GM23338 (cell line): ENCODE measurements around the gene HOXA9. TPM values are rescaled to one million over a fixed set of nuclear protein-coding genes. Genes with fewer than 3 reads are reported as not detected.

Source experiments
- ATAC-seq: fragments of 200-7000 bp; cut with Tn5 transposase; 3 replicates; pipeline ENCODE4 v1.9.1; 2020
- DNase-seq: peaks from one replicate; pipeline ENCODE4 v3.0.0-alpha.2; 2015; ENCODE audit warnings: low spot score
- H2AFZ ChIP-seq: fragments of 200-600 bp; sonication (generic); 2 replicates; pipeline ENCODE4 v1.8.0; 2016; ENCODE audit warnings: antibody characterized with exemption, mild to moderate bottlenecking, moderate library complexity
- H3F3A ChIP-seq: fragments of 200-600 bp; sonication (generic); replicated peaks from 2 replicates; pipeline ENCODE4 v1.8.0; 2017; ENCODE audit warnings: antibody characterized with exemption, mixed run types, low read depth
- H3K27ac ChIP-seq: fragments of 200-600 bp; sonication (generic); 2 replicates; pipeline ENCODE4 v1.6.1; 2016; ENCODE audit warnings: low read depth
- H3K27me3 ChIP-seq: fragments of 200-600 bp; sonication (generic); 2 replicates; pipeline ENCODE4 v1.8.0; 2016; ENCODE audit warnings: mild to moderate bottlenecking, mixed run types, moderate library complexity; ENCODE audit not compliant: insufficient read depth
- H3K36me3 ChIP-seq: fragments of 200-600 bp; sonication (generic); 2 replicates; pipeline ENCODE4 v1.8.0; 2016; ENCODE audit warnings: mild to moderate bottlenecking; ENCODE audit not compliant: insufficient read depth
- H3K4me1 ChIP-seq: fragments of 200-600 bp; sonication (generic); 2 replicates; pipeline ENCODE4 v1.8.0; 2016; ENCODE audit warnings: mild to moderate bottlenecking, moderate library complexity; ENCODE audit not compliant: insufficient read depth
- H3K4me2 ChIP-seq: fragments of 200-600 bp; sonication (generic); 2 replicates; pipeline ENCODE4 v1.7.1; 2017; ENCODE audit warnings: mixed run types
- H3K4me3 ChIP-seq: fragments of 200-600 bp; sonication (generic); 2 replicates; pipeline ENCODE4 v1.6.1; 2016; ENCODE audit warnings: mixed run types
- H3K79me2 ChIP-seq: fragments of 200-600 bp; sonication (generic); replicated peaks from 2 replicates; pipeline ENCODE4 v1.8.0; 2017; ENCODE audit warnings: mild to moderate bottlenecking; ENCODE audit not compliant: insufficient read depth
- H3K9me2 ChIP-seq: fragments of 200-600 bp; sonication (generic); 2 replicates; pipeline ENCODE4 v1.8.0; 2017; ENCODE audit not compliant: insufficient read depth
- H4K20me1 ChIP-seq: fragments of 200-600 bp; sonication (generic); replicated peaks from 2 replicates; pipeline ENCODE4 v1.8.0; 2017; ENCODE audit warnings: mild to moderate bottlenecking; ENCODE audit not compliant: insufficient read depth
- H3K27ac Mint-ChIP-seq: 2 replicates; pipeline ENCODE4 v1.8.0; 2020; ENCODE audit warnings: inconsistent platforms, mild to moderate bottlenecking, moderate library complexity, mixed read lengths
- H3K27me3 Mint-ChIP-seq: 3 replicates; pipeline ENCODE4 v1.8.0; 2022; ENCODE audit warnings: low read depth, mild to moderate bottlenecking, moderate library complexity, mixed read lengths, inconsistent platforms; ENCODE audit not compliant: insufficient read depth, poor library complexity
- H3K36me3 Mint-ChIP-seq: 3 replicates; pipeline ENCODE4 v1.8.0; 2021; ENCODE audit warnings: low read depth, mild to moderate bottlenecking, inconsistent platforms, moderate library complexity, mixed read lengths
- H3K4me1 Mint-ChIP-seq: 3 replicates; pipeline ENCODE4 v1.8.0; 2020; ENCODE audit warnings: mild to moderate bottlenecking, inconsistent platforms, mixed read lengths
- H3K4me3 Mint-ChIP-seq: 3 replicates; pipeline ENCODE4 v1.8.0; 2021; ENCODE audit warnings: moderate library complexity, mild to moderate bottlenecking, inconsistent platforms, mixed read lengths
- H3K9me3 Mint-ChIP-seq: 3 replicates; pipeline ENCODE4 v1.8.0; 2020; ENCODE audit warnings: moderate library complexity, mild to moderate bottlenecking, inconsistent platforms, mixed read lengths
- CREB1 ChIP-seq: fragments of 250-450 bp; sonication (Bioruptor Pico); IDR thresholded peaks from 2 replicates; pipeline ENCODE4 v1.5.0; 2020; ENCODE audit warnings: low read depth, mild to moderate bottlenecking, moderate library complexity
- ETS1 ChIP-seq: IDR thresholded peaks from 2 replicates; pipeline ENCODE4 v1.6.1; 2016; ENCODE audit warnings: antibody characterized with exemption
- EZH2 ChIP-seq: fragments of 200-600 bp; sonication (generic); IDR thresholded peaks from one replicate; pipeline ENCODE4 v1.8.0; 2017; ENCODE audit warnings: antibody characterized with exemption, mild to moderate bottlenecking, low read depth; ENCODE audit not compliant: unreplicated experiment
- EZH2phosphoT487 ChIP-seq: fragments of 200-600 bp; sonication (generic); IDR thresholded peaks from one replicate; pipeline ENCODE4 v1.8.1; 2018; ENCODE audit warnings: antibody characterized with exemption; ENCODE audit not compliant: unreplicated experiment
- NANOG ChIP-seq: IDR thresholded peaks from 2 replicates; pipeline ENCODE4 v1.6.1; 2016; ENCODE audit warnings: antibody characterized with exemption, borderline replicate concordance
- polyA plus RNA-seq: library from polyadenylated mRNA; unstranded; fragments of >200 nt; fragmentation: Nextera tagmentation; extraction: Ambion mirVana; gene quantifications from 2 replicates; pipeline ENCODE4 v1.2.1, GENCODE V29; 2016
- total RNA-seq: library from RNA; depleted of rRNA; stranded (reverse); fragments of >200 nt; shearing (Covaris generic); gene quantifications from 2 replicates; pipeline ENCODE4 v1.2.3, GENCODE V29; 2014

The HOXA9 gene
- total and polyA plus RNA-seq, 2 experiments from 2014 or later: not detected

GRCh38 chr7:27191833-27192545, 26.7 kb upstream of the HOXA9 start:
- peak; percentile 74 for DNase-seq
- peaks cover 95% of the 10 kb centered on the region for H3K27me3 Mint-ChIP-seq

DNA sequence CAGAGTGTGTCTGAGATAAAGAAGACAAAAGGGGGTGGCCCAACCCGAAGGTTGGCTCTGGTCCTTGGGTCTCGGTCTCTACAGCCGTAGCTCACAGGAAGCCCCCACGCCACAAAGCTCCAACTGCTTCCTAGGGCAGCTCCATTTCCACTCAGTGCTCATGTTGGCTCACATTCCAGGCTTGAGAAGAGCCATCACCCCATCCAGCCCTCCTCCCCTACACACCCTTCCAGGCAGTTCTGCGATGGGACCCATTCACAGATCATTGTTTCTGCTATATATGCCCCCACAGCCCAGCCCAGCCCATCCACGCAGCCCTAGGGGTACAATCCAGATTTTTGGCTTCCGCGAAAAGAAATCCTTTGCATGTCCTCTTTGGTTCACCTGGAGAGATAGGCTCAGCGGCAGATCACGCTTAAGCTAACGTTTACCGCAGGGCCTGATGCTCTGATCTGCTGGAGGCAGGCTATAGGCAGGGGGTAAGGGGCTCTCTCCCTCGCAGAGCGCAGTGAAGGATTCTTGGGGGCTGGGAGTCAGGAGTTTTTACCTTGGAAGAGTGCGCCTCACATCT, 25.9 kb upstream of the HOXA9 start:
- Histone ChIP-seq H3K27me3 (peaks cover 100% of the 10 kb centered on the region), H2AFZ (no peak overlapping the region), H3K4me3 (no peak overlapping the region), H3K9me2 (no peaks in the 10 kb centered on the region), H3K27ac (no peak overlapping the region), H3K4me1 (peaks cover 53% of the 10 kb centered on the region), H3F3A (peaks cover 47% of the 10 kb centered on the region), H3K36me3 (no peaks in the 10 kb centered on the region), H3K4me2 (no peak overlapping the region), H4K20me1 (peaks cover 36% of the 10 kb centered on the region), H3K79me2 (no peaks in the 10 kb centered on the region)
- no peak for DNase-seq
- H3K36me3 Mint-ChIP-seq: no peaks in the 10 kb centered on the region
- peaks cover 27% of the 10 kb centered on the region for H3K4me1 Mint-ChIP-seq
- no peak overlapping the region for H3K27ac Mint-ChIP-seq
- H3K27me3 Mint-ChIP-seq: peaks cover 95% of the 10 kb centered on the region
- no peaks in the 10 kb centered on the region; the same call in 2 of the 3 replicates for H3K9me3 Mint-ChIP-seq
- H3K4me3 Mint-ChIP-seq: no peak overlapping the region; the same call in 2 of the 3 replicates
- TF ChIP-seq NANOG (no peak), EZH2 (peak; percentile 95)
- ATAC-seq: peak; percentile 5

More at GRCh38 chr7:27191833-27192545, 26.7 kb upstream of the HOXA9 start:
- Histone ChIP-seq H3K4me1 (peaks cover 46% of the 10 kb centered on the region), H3K4me3 (peak overlapping the region; percentile 40), H3F3A (peaks cover 42% of the 10 kb centered on the region), H3K9me2 (no peaks in the 10 kb centered on the region), H3K79me2 (no peaks in the 10 kb centered on the region), H3K36me3 (no peaks in the 10 kb centered on the region), H3K27me3 (peaks cover 100% of the 10 kb centered on the region), H3K4me2 (peak overlapping the region; percentile 48; the same call in 1 of the 2 replicates), H4K20me1 (peaks cover 35% of the 10 kb centered on the region), H2AFZ (no peak overlapping the region), H3K27ac (no peak overlapping the region)
- Mint-ChIP-seq H3K4me1 (peaks cover 24% of the 10 kb centered on the region), H3K9me3 (no peaks in the 10 kb centered on the region; the same call in 2 of the 3 replicates), H3K36me3 (no peaks in the 10 kb centered on the region), H3K27ac (no peak overlapping the region), H3K4me3 (peak overlapping the region; percentile 52; the same call in 2 of the 3 replicates)
- peak; percentile 97 for TF ChIP-seq EZH2phosphoT487
- peak; percentile 88 for TF ChIP-seq EZH2
- TF ChIP-seq ETS1: no peak
- peak; percentile 21 for ATAC-seq

- Mint-ChIP-seq H3K9me3 (no peaks in the 10 kb centered on the region; the same call in 1 of the 3 replicates), H3K4me3 (no peak overlapping the region; the same call in 2 of the 3 replicates), H3K36me3 (no peaks in the 10 kb centered on the region), H3K27ac (no peak overlapping the region), H3K27me3 (peaks cover 99% of the 10 kb centered on the region), H3K4me1 (peaks cover 35% of the 10 kb centered on the region)
- Histone ChIP-seq H3K4me2 (no peak overlapping the region), H3K9me2 (no peaks in the 10 kb centered on the region), H3K36me3 (no peaks in the 10 kb centered on the region), H3K4me3 (no peak overlapping the region), H3K27ac (no peak overlapping the region), H3F3A (peaks cover 56% of the 10 kb centered on the region), H3K79me2 (no peaks in the 10 kb centered on the region), H3K27me3 (peaks cover 100% of the 10 kb centered on the region), H3K4me1 (peaks cover 64% of the 10 kb centered on the region), H2AFZ (no peak overlapping the region), H4K20me1 (peaks cover 41% of the 10 kb centered on the region)
- TF ChIP-seq EZH2 (peak; percentile 6), CREB1 (CRISPR knock-in tag) (no peak)
- ATAC-seq: no peak
- no peak for DNase-seq
Observed at GRCh38 chr7:27189997-27190748, 24.8 kb upstream of the HOXA9 start.
